CD4-positive, alpha-beta T cell (primary cell): ENCODE data around the gene MYZAP. TPM values are rescaled to one million over a fixed set of nuclear protein-coding genes. Genes with fewer than 3 reads are reported as not detected.
A peak's percentile ranks its signal among the peaks of the same experiment; 100 is the strongest.

Experiments used
- ATAC-seq: fragments of 200-7000 bp; cut with Tn5 transposase; one replicate; pipeline ENCODE4 v1.10.0; 2022; ENCODE audit warnings: mild to moderate bottlenecking; ENCODE audit not compliant: poor library complexity
- CTCF ChIA-PET: fragments of 350-600 bp; sonication (Branson Sonifier 250); formaldehyde crosslinking; loops from one replicate; lab custom pipeline; 2021; ENCODE audit warnings: antibody characterized with exemption, inconsistent platforms; lab: Charles Lee
- POLR2A ChIA-PET: fragments of 350-600 bp; sonication (Branson Sonifier 250); formaldehyde crosslinking; loops from one replicate; lab custom pipeline; 2021; ENCODE audit warnings: antibody characterized with exemption, inconsistent platforms; lab: Charles Lee
- DNase-seq, 14 experiments: peaks; one replicate each; pipeline ENCODE4 v3.0.0-alpha.2; 2013 to 2020; ENCODE audit warnings: mixed read lengths in 2 of 14
- H3K27ac ChIP-seq, 2 donors: one replicate each; pipeline versions ENCODE4 v1.5.1 to v1.7.0; 2013; ENCODE audit warnings: low read length in 2 of 2, low read depth in 1 of 2, mild to moderate bottlenecking in 1 of 2
- H3K27me3 ChIP-seq, 2 experiments: 1 replicate in 1 of 2; 2 replicates in 1 of 2; pipeline versions ENCODE4 v1.6.1 to v1.7.0; 2013; ENCODE audit warnings: low read length in 2 of 2, control low read depth in 1 of 2, mild to moderate bottlenecking in 1 of 2, moderate library complexity in 1 of 2; ENCODE audit not compliant: insufficient read depth in 2 of 2, control insufficient read depth in 1 of 2
- H3K36me3 ChIP-seq: one replicate; pipeline ENCODE4 v1.6.1; 2013; ENCODE audit warnings: low read length, control low read depth; ENCODE audit not compliant: insufficient read depth
- H3K4me1 ChIP-seq: one replicate; pipeline ENCODE4 v1.6.1; 2013; ENCODE audit warnings: low read length, control low read depth; ENCODE audit not compliant: insufficient read depth
- H3K4me3 ChIP-seq: one replicate; pipeline ENCODE4 v1.5.1; 2013; ENCODE audit warnings: mild to moderate bottlenecking, low read length, moderate library complexity
- H3K9me3 ChIP-seq, 2 experiments: 1 replicate in 1 of 2; 2 replicates in 1 of 2; pipeline versions ENCODE4 v1.6.1 to v1.7.0; 2013; ENCODE audit warnings: low read length in 2 of 2, mild to moderate bottlenecking in 2 of 2, control low read depth in 1 of 2, moderate library complexity in 1 of 2; ENCODE audit not compliant: control insufficient read depth in 1 of 2, insufficient read depth in 1 of 2
- H3K27ac Mint-ChIP-seq: one replicate; pipeline ENCODE4 v1.8.0; 2020; ENCODE audit warnings: mixed read lengths
- H3K27me3 Mint-ChIP-seq: one replicate; pipeline ENCODE4 v1.8.0; 2021; ENCODE audit warnings: mixed read lengths
- H3K36me3 Mint-ChIP-seq: one replicate; pipeline ENCODE4 v1.8.0; 2021; ENCODE audit warnings: low read depth, mixed read lengths
- H3K4me1 Mint-ChIP-seq: one replicate; pipeline ENCODE4 v1.8.0; 2021; ENCODE audit warnings: low read depth, mixed read lengths
- H3K4me3 Mint-ChIP-seq: one replicate; pipeline ENCODE4 v1.8.0; 2020; ENCODE audit warnings: mild to moderate bottlenecking, mixed read lengths
- H3K9me3 Mint-ChIP-seq: one replicate; pipeline ENCODE4 v1.8.0; 2020; ENCODE audit warnings: mixed read lengths
- CTCF ChIP-seq: fragments of 200-600 bp; IDR thresholded peaks from one replicate; pipeline ENCODE4 v1.8.0; 2022; ENCODE audit warnings: antibody characterized with exemption, mild to moderate bottlenecking
- intact Hi-C, 2 experiments: fragments of 100-400 bp; cut with DNase I in 1 of 2; cut with micrococcal nuclease in 1 of 2; formaldehyde crosslinking; loops; one replicate each; pipeline versions ENCODE4 v1.15.1 to v1.9.0; 2023 to 2025; cut with DNase I, micrococcal nuclease
- total RNA-seq, 174 experiments: library from RNA in 2 of 174; stranded (reverse) in 2 of 174; gene quantifications; one replicate each; pipeline ENCODE4 v1.2.3 and lab custom pipeline; 2021 to 2026

The MYZAP gene
- total RNA-seq, 2 experiments from 2014 or later, result 0.66 to 1.1 TPM

- no peak overlapping the region for H3K4me3 ChIP-seq
- H3K4me1 ChIP-seq, result peaks cover 11% of the 10 kb centered on the region
- intact Hi-C loops, result loop anchor here (1.0 to 10.0 kb wide), 10 partner anchors 37 to 622 kb away; partner anchors contain the start of gene ALDH1A2 (in 1 of the 2)
- peak; percentile 44 to 82 (median 63) for DNase-seq
- no peaks in the 10 kb centered on the region for H3K9me3 ChIP-seq
- Mint-ChIP-seq H3K4me1 (peaks cover 27% of the 10 kb centered on the region), H3K9me3 (no peaks in the 10 kb centered on the region), H3K36me3 (no peaks in the 10 kb centered on the region), H3K27me3 (no peaks in the 10 kb centered on the region), H3K4me3 (no peak overlapping the region), H3K27ac (no peak overlapping the region)
- ATAC-seq, result peak; percentile 53
- H3K27ac ChIP-seq, result no peak overlapping the region
- H3K36me3 ChIP-seq, result no peaks in the 10 kb centered on the region
- CTCF ChIA-PET, result interaction anchor here (0.6 to 2.6 kb wide), 11 partner anchors 10 to 320 kb away, joined by 3 to 18 read pairs (median 3); no protein-coding TSS in a partner anchor
- POLR2A ChIA-PET, result interaction anchor here (0.9 kb wide), 1 partner anchor 28 kb away, joined by 3 read pairs; no protein-coding TSS in a partner anchor
- peak; percentile 89 for TF ChIP-seq CTCF
- H3K27me3 ChIP-seq, result peaks cover 0 to under 1% of the 10 kb centered on the region in 2 experiments
Observed at GRCh38 chr15:57559875-57560274, 31.8 kb upstream of the MYZAP start.

GRCh38 chr15:57561041-57561711, 30.5 kb upstream of the MYZAP start:
- ATAC-seq (peak; percentile 70), DNase-seq (peak; percentile 33 to 80 (median 47))
- ChIA-PET POLR2A (interaction anchor here (0.9 kb wide), 1 partner anchor 26 kb away, joined by 3 read pairs; no protein-coding TSS in a partner anchor), CTCF (interaction anchor here (1.0 to 2.6 kb wide), 5 partner anchors 8 to 319 kb away, joined by 3 to 18 read pairs (median 3); no protein-coding TSS in a partner anchor)
- no peak overlapping the region for H3K4me3 ChIP-seq
- H3K4me3 Mint-ChIP-seq, result no peak overlapping the region
- H3K4me1 ChIP-seq, result peaks cover 19% of the 10 kb centered on the region
- H3K27ac ChIP-seq, result no peak overlapping the region
- H3K36me3 Mint-ChIP-seq, result no peaks in the 10 kb centered on the region
- H3K27me3 ChIP-seq, result no peaks in the 10 kb centered on the region
- no peaks in the 10 kb centered on the region for H3K27me3 Mint-ChIP-seq
- no peak overlapping the region for H3K27ac Mint-ChIP-seq
- intact Hi-C loops, result loop anchor here (1.0 to 10.0 kb wide), 10 partner anchors 36 to 621 kb away; partner anchors contain the start of gene ALDH1A2 (in 1 of the 2)
- peaks cover 36% of the 10 kb centered on the region for H3K4me1 Mint-ChIP-seq
- H3K9me3 ChIP-seq, result no peaks in the 10 kb centered on the region
- peak; percentile 90 for TF ChIP-seq CTCF
- no peaks in the 10 kb centered on the region for H3K9me3 Mint-ChIP-seq
- no peaks in the 10 kb centered on the region for H3K36me3 ChIP-seq

GRCh38 chr15:57562196-57562769, 29.4 kb upstream of the MYZAP start:
- intact Hi-C loops, result loop anchor here (5.0 to 10.0 kb wide), 7 partner anchors 35 to 620 kb away; partner anchors contain the start of gene ALDH1A2 (in 1 of the 2)
- Histone ChIP-seq H3K4me1 (peaks cover 19% of the 10 kb centered on the region), H3K36me3 (no peaks in the 10 kb centered on the region), H3K4me3 (no peak overlapping the region), H3K9me3 (peaks cover 0 to under 1% of the 10 kb centered on the region in 2 experiments), H3K27ac (no peak overlapping the region), H3K27me3 (no peaks in the 10 kb centered on the region)
- POLR2A ChIA-PET, result no interaction called here
- Mint-ChIP-seq H3K4me3 (no peak overlapping the region), H3K4me1 (peaks cover 42% of the 10 kb centered on the region), H3K36me3 (no peaks in the 10 kb centered on the region), H3K9me3 (no peaks in the 10 kb centered on the region), H3K27ac (no peak overlapping the region), H3K27me3 (no peaks in the 10 kb centered on the region)
- CTCF ChIA-PET, result no interaction called here
- TF ChIP-seq CTCF, result no peak
- ATAC-seq (no peak), DNase-seq (peak in 2 of 14 experiments; percentile 23 to 43)
